Measurements from ENCODE around the gene CCDC171.

Gene CCDC171

DNA sequence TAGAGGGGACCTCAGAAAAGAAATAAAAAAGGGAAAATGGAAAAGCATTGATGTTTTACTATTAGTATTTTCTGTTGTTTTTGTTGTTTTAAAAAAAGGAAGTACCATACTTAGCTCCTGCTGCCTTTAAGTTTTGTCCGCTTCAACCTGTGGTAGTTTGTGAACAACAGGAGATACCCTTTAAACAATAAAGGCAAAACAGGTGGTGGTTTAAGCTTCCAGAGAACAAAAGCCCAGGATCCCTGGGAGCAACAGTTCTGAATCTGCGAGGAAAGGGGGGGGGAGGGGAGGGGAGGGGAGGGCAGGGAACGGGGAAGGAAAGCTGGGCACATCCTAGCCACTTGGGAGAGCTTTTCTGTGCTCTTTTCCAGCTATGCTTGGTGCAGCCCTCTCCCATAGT, 40.0 kb upstream of the CCDC171 start:
- H3K36me3 ChIP-seq = peaks cover 25% of the 10 kb centered on the region
- H3K27me3 ChIP-seq (ENCODE audit: insufficient read depth, low read depth, severe bottlenecking) = no peaks in the 10 kb centered on the region
- TF ChIP-seq, protein P1, sequence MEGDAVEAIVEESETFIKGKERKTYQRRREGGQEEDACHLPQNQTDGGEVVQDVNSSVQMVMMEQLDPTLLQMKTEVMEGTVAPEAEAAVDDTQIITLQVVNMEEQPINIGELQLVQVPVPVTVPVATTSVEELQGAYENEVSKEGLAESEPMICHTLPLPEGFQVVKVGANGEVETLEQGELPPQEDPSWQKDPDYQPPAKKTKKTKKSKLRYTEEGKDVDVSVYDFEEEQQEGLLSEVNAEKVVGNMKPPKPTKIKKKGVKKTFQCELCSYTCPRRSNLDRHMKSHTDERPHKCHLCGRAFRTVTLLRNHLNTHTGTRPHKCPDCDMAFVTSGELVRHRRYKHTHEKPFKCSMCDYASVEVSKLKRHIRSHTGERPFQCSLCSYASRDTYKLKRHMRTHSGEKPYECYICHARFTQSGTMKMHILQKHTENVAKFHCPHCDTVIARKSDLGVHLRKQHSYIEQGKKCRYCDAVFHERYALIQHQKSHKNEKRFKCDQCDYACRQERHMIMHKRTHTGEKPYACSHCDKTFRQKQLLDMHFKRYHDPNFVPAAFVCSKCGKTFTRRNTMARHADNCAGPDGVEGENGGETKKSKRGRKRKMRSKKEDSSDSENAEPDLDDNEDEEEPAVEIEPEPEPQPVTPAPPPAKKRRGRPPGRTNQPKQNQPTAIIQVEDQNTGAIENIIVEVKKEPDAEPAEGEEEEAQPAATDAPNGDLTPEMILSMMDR (IDR thresholded peaks at IDR 0.05; ENCODE audit: low read depth, low read length) = no peak
- DNase-seq = no peak
- no peak overlapping the region for H3K4me3 ChIP-seq (ENCODE audit: low read depth, low read length)
- no peaks in the 10 kb centered on the region for H3K9me3 ChIP-seq (ENCODE audit: severe bottlenecking)
- H3K27ac ChIP-seq = peak overlapping the region; percentile 100

DNA sequence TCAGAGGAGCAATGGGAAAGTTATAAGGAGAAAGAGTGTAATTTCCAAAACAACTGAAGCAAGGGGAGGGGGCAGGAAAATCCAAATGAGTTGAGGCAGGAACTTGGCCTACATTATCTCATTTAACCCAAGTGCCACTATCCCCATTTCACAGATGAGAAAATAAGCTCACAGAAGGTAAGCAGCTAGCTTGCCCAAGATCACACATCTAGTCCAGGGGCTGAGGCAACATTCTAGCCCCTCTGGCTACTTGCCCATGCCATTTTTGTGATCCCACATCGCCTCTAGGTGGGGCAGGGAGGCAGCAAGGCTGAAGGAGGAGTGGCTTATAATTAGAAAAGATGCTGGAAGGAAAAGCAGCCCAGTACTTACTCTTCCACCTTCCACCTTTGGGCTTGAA, 39.5 kb upstream of the CCDC171 start:
- peaks cover 21% of the 10 kb centered on the region for H3K36me3 ChIP-seq
- peak; percentile 21 for DNase-seq
- no peak overlapping the region for H3K4me3 ChIP-seq (ENCODE audit: low read depth, low read length)
- no peak overlapping the region for H3K27ac ChIP-seq
- no peaks in the 10 kb centered on the region for H3K27me3 ChIP-seq (ENCODE audit: insufficient read depth, low read depth, severe bottlenecking)
- H3K9me3 ChIP-seq (ENCODE audit: severe bottlenecking) = no peaks in the 10 kb centered on the region
- TF ChIP-seq, protein P1 (IDR thresholded peaks at IDR 0.05; ENCODE audit: low read depth, low read length) = 0 out of 2 replicates have a peak, but pooled peaks have one; percentile 24

DNA sequence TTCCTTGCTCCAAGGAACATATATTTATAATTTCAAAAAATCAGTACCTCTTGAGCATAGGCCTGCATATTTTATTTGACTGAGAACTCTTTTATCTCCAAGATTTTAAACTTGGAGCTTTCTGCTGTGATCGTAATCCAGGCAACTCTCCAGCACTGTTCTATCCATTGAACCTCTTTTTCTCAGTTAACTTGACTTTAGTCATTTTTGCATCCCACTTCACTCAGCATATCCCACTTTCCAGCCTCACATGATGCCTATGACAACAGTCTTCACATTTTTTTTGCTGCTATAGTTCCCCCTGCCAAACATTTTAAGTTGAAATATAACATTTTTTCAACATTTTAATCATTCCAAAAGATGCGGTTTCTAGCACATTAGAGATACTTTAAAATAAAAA, 33.0 kb upstream of the CCDC171 start:
- TF ChIP-seq, protein P1 (IDR thresholded peaks at IDR 0.05; ENCODE audit: low read depth, low read length) = no peak
- no peaks in the 10 kb centered on the region for H3K27me3 ChIP-seq (ENCODE audit: insufficient read depth, low read depth, severe bottlenecking)

DNA sequence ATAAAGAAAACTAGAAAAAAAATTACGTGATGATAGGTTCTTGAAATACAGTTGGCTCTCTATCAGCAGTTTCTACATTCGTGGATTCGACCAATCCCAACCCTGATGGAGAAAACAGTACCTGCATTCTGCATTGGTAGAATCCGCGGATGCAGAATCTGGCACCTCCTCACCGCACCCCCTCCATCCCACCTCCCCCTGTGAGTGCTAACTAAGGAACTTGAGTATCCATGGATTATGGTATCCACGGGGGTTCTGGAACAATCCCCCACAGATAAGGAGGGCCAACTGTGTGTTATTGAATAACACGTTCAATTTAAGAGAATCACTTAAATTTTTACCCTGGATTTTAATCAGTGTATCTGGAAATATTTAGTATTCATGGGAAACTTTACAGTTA, 31.6 kb upstream of the CCDC171 start:
- TF ChIP-seq, protein P1 (IDR thresholded peaks at IDR 0.05; ENCODE audit: low read depth, low read length) = no peak
- no peak overlapping the region for H3K27ac ChIP-seq

More for the DNA sequence above, 33.0 kb upstream of the CCDC171 start:
- no peak for DNase-seq
- H3K36me3 ChIP-seq = no peaks in the 10 kb centered on the region
- no peaks in the 10 kb centered on the region for H3K9me3 ChIP-seq (ENCODE audit: severe bottlenecking)
- no peak overlapping the region for H3K27ac ChIP-seq
- no peak overlapping the region for H3K4me3 ChIP-seq (ENCODE audit: low read depth, low read length)

DNA sequence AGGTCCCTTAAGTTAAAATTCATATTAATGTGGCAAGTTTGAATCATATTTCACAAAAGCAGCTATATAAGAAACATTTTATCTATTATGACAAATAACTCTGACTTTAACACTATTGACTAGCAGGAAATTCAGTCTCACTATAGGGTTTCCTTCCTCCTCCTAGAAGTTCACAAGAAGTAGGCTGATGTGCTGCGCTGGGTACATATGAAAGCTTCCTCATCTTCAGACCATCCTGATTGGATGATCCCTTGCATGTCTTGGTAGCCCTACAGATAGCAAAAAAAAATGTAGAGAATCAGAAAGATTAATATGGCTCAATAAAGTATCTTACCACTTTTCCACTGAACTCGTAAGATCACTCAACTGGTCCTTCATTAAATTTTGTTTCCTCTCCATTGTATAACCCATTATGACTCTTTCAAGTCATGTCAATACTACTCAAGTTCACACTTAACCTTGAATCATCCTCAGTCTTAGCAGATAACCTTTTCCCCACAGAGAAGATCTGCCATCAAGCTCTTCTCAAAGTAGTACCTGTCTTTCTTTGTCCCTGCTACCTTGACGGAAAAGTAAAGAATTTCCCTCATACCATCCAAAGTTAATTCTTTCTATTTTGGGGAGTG, 30.6 kb upstream of the CCDC171 start:
- no peak for DNase-seq
- no peaks in the 10 kb centered on the region for H3K9me3 ChIP-seq (ENCODE audit: severe bottlenecking)
- TF ChIP-seq, protein P1 (IDR thresholded peaks at IDR 0.05; ENCODE audit: low read depth, low read length) = no peak
- H3K4me3 ChIP-seq (ENCODE audit: low read depth, low read length) = no peak overlapping the region
- no peak overlapping the region for H3K27ac ChIP-seq
- no peaks in the 10 kb centered on the region for H3K36me3 ChIP-seq
- no peaks in the 10 kb centered on the region for H3K27me3 ChIP-seq (ENCODE audit: insufficient read depth, low read depth, severe bottlenecking)

More for the DNA sequence above, 31.6 kb upstream of the CCDC171 start:
- H3K9me3 ChIP-seq (ENCODE audit: severe bottlenecking) = no peaks in the 10 kb centered on the region
- no peaks in the 10 kb centered on the region for H3K36me3 ChIP-seq
- DNase-seq = no peak
- H3K27me3 ChIP-seq (ENCODE audit: insufficient read depth, low read depth, severe bottlenecking) = no peaks in the 10 kb centered on the region
- H3K4me3 ChIP-seq (ENCODE audit: low read depth, low read length) = no peak overlapping the region

Data from WERI-Rb-1 (cell line).